IPS-15b (cell line): Measurements from ENCODE around the gene NSMCE4A.
"Not testable (repeated sequence)": the region's sequence is repeated elsewhere in the genome, so short reads cannot be mapped to it uniquely, and the experiment has no call there.

Experiments
- H3K27me3 ChIP-seq: one replicate; pipeline ENCODE4 v1.6.1; 2013; ENCODE audit warnings: low read length; ENCODE audit not compliant: control insufficient read depth, insufficient read depth
- H3K36me3 ChIP-seq: one replicate; pipeline ENCODE4 v1.6.1; 2013; ENCODE audit warnings: low read length; ENCODE audit not compliant: control insufficient read depth, insufficient read depth
- H3K4me1 ChIP-seq: one replicate; pipeline ENCODE4 v1.6.1; 2013; ENCODE audit warnings: mild to moderate bottlenecking, low read length; ENCODE audit not compliant: control insufficient read depth, insufficient read depth
- H3K4me3 ChIP-seq: one replicate; pipeline ENCODE4 v1.5.1; 2013; ENCODE audit warnings: low read depth, low read length
- H3K9ac ChIP-seq: one replicate; pipeline ENCODE4 v1.6.1; 2013; ENCODE audit warnings: low read depth, mild to moderate bottlenecking, low read length
- H3K9me3 ChIP-seq: one replicate; pipeline ENCODE4 v1.6.1; 2013; ENCODE audit warnings: mild to moderate bottlenecking, low read length; ENCODE audit not compliant: control insufficient read depth, insufficient read depth

Gene NSMCE4A

GRCh38 chr10:121984463-121984862 lies 9.4 kb upstream of the NSMCE4A start:
- Histone ChIP-seq H3K27me3 (no peaks in the 10 kb centered on the region), H3K4me3 (no peak overlapping the region), H3K36me3 (no peaks in the 10 kb centered on the region), H3K4me1 (no peaks in the 10 kb centered on the region), H3K9me3 (peaks cover 8% of the 10 kb centered on the region), H3K9ac (no peak overlapping the region)

- Histone ChIP-seq H3K9me3 (peaks cover 8% of the 10 kb centered on the region), H3K9ac (no peak overlapping the region), H3K27me3 (no peaks in the 10 kb centered on the region)
Measured at GRCh38 chr10:121983852-121984251, 8.8 kb upstream of the NSMCE4A start.

GRCh38 chr10:121981346-121981745 lies 6.3 kb upstream of the NSMCE4A start:
- Histone ChIP-seq H3K9ac (no peak overlapping the region), H3K4me3 (no peak overlapping the region), H3K36me3 (no peaks in the 10 kb centered on the region), H3K9me3 (peaks cover 12% of the 10 kb centered on the region), H3K4me1 (no peaks in the 10 kb centered on the region), H3K27me3 (no peaks in the 10 kb centered on the region)

More at GRCh38 chr10:121983852-121984251, 8.8 kb upstream of the NSMCE4A start:
- H3K4me1 ChIP-seq = no peaks in the 10 kb centered on the region
- H3K4me3 ChIP-seq = no peak overlapping the region
- H3K36me3 ChIP-seq = no peaks in the 10 kb centered on the region

- H3K9me3 ChIP-seq = peaks cover 6% of the 10 kb centered on the region
- H3K4me3 ChIP-seq = no peak overlapping the region
- no peaks in the 10 kb centered on the region for H3K27me3 ChIP-seq
- H3K4me1 ChIP-seq = no peaks in the 10 kb centered on the region
- no peaks in the 10 kb centered on the region for H3K36me3 ChIP-seq
- H3K9ac ChIP-seq = no peak overlapping the region
Measured at GRCh38 chr10:121978511-121978910, 3.5 kb upstream of the NSMCE4A start.

GRCh38 chr10:121976607-121977006 lies 1.6 kb upstream of the NSMCE4A start:
- H3K9ac ChIP-seq = no peak overlapping the region
- H3K36me3 ChIP-seq = peaks cover 2% of the 10 kb centered on the region
- no peaks in the 10 kb centered on the region for H3K27me3 ChIP-seq
- H3K4me1 ChIP-seq = no peaks in the 10 kb centered on the region
- no peak overlapping the region for H3K4me3 ChIP-seq
- peaks cover 6% of the 10 kb centered on the region for H3K9me3 ChIP-seq

- H3K9ac ChIP-seq = peak overlapping the region; percentile 90
- no peaks in the 10 kb centered on the region for H3K4me1 ChIP-seq
- H3K27me3 ChIP-seq = no peaks in the 10 kb centered on the region
- peaks cover 3% of the 10 kb centered on the region for H3K36me3 ChIP-seq
- peak overlapping the region; percentile 78 for H3K4me3 ChIP-seq
- peaks cover 6% of the 10 kb centered on the region for H3K9me3 ChIP-seq
Measured at GRCh38 chr10:121975295-121976086, 474 bp upstream of the NSMCE4A start.

- Histone ChIP-seq H3K36me3 (peaks cover 3% of the 10 kb centered on the region), H3K27me3 (no peaks in the 10 kb centered on the region), H3K4me3 (peak overlapping the region; percentile 78), H3K9me3 (peaks cover 6% of the 10 kb centered on the region), H3K4me1 (no peaks in the 10 kb centered on the region), H3K9ac (peak overlapping the region; percentile 90)
Measured at GRCh38 chr10:121974019-121974534, 940 bp downstream of the NSMCE4A start.

GRCh38 chr10:121969086-121969485 lies 5.9 kb downstream of the NSMCE4A start:
- H3K9ac ChIP-seq, H3K27me3 ChIP-seq, H3K4me1 ChIP-seq, H3K4me3 ChIP-seq, H3K9me3 ChIP-seq: not testable (repeated sequence)
- peaks cover 11% of the 10 kb centered on the region for H3K36me3 ChIP-seq

- peaks cover 8% of the 10 kb centered on the region for H3K36me3 ChIP-seq
- no peak overlapping the region for H3K9ac ChIP-seq
Measured at GRCh38 chr10:121965996-121966395, 9.0 kb downstream of the NSMCE4A start.

GRCh38 chr10:121961456-121961855 lies 13.6 kb downstream of the NSMCE4A start:
- H3K36me3 ChIP-seq = peaks cover 4% of the 10 kb centered on the region
- no peaks in the 10 kb centered on the region for H3K27me3 ChIP-seq
- H3K4me3 ChIP-seq = no peak overlapping the region
- no peak overlapping the region for H3K9ac ChIP-seq
- no peaks in the 10 kb centered on the region for H3K9me3 ChIP-seq
- no peaks in the 10 kb centered on the region for H3K4me1 ChIP-seq

More at GRCh38 chr10:121965996-121966395, 9.0 kb downstream of the NSMCE4A start:
- no peaks in the 10 kb centered on the region for H3K9me3 ChIP-seq
- no peak overlapping the region for H3K4me3 ChIP-seq
- H3K4me1 ChIP-seq = no peaks in the 10 kb centered on the region
- no peaks in the 10 kb centered on the region for H3K27me3 ChIP-seq

GRCh38 chr10:121959671-121960070 lies 15.3 kb downstream of the NSMCE4A start:
- Histone ChIP-seq H3K9me3 (no peaks in the 10 kb centered on the region), H3K4me1 (no peaks in the 10 kb centered on the region), H3K27me3 (no peaks in the 10 kb centered on the region), H3K36me3 (peaks cover 4% of the 10 kb centered on the region), H3K9ac (no peak overlapping the region), H3K4me3 (no peak overlapping the region)
